NCI-H748 treated with DMSO at 0.1 percent for 48 hours (cell line): Measurements from ENCODE around the gene DPYSL4.

Experiments
- DNase-seq: peaks from one replicate; lab custom pipeline; 2025; lab: John Stamatoyannopoulos, UW

The DPYSL4 gene

DNA sequence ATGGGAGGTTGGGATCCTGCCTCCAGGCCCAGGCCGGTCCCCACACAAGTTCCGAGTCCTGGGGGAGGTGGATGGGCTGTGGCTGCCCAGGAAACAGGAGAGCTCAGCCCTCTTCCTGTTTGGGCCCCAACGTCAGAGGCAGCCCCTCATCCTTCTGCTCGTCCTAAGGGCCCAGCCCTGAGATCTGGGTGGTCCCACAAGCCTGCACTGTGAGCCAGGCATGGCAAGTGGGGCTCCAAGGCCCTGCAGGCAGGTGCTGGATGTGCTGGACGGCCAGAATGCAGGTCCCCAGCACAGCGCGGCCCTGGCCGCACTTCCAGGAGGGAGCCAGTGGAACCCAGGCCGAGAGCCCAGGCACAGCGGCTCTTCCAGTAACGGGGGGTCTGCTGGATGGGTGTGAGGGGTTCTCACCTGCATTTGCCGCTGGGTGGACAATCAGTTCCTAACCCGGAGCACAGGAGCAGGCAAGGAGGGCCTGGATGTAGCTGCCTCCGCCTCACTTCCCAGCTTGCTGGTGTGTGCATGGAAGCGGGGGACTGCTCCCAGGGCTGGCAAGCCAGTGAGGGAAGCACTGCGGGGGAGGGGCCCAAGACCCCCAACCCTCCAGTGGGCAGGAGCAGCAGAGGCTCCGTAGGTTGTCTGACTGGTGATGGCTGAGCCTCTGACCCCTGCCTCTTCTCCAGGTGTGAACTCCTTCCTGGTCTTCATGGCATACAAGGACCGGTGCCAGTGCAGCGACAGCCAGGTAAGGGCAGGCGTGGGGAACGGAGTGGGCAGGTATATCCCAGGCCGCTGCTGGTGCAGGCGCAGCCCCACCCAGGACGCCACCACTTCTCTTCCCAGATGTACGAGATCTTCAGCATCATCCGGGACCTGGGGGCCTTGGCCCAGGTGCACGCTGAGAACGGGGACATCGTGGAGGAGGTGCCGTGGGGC lies 9.7 kb downstream of the DPYSL4 start:
- DNase-seq, result no peak

DNA sequence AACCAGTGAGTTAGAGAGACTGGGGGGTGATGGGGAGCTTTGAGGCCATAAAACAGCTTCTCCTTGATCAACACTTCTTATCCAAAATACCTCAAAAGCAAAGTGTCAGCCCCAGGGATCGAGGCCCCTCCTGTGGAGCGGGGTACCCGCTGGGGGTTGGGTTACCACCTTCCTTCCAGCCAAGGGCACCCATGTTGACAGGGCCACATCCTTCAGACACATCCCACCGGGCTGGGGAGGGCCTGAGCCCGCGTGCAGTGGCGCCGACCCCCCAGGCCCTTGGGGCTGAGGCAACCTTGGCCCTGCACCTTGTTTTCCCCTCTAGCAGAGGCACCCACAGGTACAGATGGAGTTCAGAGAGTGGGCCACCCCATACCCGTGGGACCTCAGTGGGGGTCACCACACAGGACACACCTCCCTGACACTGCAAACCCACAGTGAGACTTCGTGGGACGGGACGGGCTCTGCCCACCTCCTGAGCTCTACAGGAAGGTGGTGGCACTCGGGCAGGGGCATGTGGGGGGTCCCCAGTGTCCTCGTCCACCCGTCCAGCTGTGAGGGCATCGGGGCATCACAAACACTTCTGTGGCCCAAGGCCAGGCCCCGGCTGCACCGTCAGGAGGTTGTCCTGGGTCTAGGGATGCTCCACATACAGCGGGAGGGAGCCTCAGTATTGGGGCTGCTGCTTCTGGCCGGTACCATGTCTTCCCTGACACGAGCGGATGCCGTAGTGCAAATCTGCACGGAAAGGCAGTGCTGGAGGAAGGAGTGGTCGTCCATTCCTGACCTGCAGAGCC lies 10.7 kb downstream of the DPYSL4 start:
- DNase-seq, result no peak

GRCh38 chr10:132198068-132198370 lies 11.3 kb downstream of the DPYSL4 start:
- no peak for DNase-seq

DNA sequence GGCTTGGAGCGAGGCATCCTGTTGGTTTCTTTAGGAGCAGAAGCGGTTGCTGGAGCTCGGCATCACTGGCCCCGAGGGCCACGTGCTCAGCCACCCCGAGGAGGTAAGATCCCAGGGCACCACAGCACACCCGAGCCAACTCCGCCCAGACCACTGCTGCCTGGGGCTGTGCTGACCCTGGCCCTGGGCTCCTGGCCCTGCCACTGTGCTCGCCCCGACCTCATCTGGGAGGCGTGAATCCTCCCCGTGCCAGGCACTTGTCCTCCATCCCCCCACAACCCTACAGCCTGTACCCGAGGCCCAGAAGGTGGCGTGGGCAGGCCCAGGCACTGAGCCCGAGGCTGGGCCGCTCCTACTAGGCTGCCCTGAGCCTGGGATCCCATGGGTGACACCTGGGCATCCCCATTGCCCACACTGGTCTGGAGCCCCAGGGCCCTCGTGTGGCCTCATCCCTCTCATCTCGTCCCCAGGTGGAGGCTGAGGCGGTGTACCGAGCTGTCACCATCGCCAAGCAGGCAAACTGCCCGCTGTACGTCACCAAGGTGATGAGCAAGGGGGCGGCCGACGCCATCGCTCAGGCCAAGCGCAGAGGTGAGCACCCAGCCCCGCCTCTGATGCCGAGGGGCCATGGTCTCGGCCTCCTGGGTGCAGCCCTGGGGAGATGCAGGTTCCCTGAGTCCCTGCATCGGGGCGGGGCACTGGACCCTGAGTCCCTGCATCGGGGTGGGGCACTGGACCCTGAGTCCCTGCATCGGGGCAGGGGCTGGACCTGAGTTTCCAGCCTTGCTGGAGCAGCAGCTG lies 11.8 kb downstream of the DPYSL4 start:
- no peak for DNase-seq

- no peak for DNase-seq
Measured at GRCh38 chr10:132199268-132199853, 12.6 kb downstream of the DPYSL4 start.

GRCh38 chr10:132199854-132200311 lies 13.1 kb downstream of the DPYSL4 start:
- DNase-seq, result no peak

GRCh38 chr10:132200344-132201110 lies 13.8 kb downstream of the DPYSL4 start:
- no peak for DNase-seq

DNA sequence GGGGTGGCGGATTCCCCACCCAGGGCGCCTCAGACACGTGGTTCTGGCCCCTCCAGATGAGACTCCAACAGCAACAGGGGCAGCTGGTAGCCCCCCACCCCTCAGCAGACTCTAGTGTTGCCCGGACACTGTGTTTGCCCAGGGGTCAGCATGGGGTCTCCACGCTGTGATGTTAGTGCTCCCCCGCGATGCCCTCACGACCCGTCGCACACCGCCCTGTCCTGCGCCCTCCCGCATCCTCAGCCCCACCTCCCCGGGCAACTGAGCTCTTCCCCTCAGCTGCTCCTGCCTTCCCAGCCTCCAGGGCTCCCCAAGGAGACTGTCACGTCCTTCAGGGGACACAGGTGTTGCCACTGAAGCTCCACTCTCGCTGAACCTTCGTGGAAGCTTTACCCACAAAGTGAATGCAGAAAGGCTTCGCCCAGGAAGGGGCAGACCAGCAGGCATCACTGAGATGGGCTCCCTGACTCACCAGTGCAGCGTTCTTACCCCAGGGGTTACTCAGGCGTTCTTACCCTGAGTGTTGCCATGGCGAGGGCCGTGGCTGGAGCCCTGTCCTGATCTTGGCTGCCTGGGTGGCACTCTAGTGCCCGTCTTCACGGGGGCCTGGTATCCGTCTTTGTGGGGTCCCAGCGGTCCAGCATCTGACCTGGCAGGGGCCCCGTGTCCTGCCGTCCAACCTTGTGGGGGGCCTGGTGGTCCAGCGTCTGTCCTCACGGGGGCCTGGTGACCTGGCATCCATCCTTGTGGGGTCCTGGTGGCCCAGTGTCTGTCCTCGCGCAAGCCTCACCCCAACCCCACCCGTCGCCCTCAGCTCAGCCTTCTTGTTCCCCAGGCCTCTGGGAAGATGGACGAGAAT lies 14.6 kb downstream of the DPYSL4 start:
- DNase-seq, result no peak

DNA sequence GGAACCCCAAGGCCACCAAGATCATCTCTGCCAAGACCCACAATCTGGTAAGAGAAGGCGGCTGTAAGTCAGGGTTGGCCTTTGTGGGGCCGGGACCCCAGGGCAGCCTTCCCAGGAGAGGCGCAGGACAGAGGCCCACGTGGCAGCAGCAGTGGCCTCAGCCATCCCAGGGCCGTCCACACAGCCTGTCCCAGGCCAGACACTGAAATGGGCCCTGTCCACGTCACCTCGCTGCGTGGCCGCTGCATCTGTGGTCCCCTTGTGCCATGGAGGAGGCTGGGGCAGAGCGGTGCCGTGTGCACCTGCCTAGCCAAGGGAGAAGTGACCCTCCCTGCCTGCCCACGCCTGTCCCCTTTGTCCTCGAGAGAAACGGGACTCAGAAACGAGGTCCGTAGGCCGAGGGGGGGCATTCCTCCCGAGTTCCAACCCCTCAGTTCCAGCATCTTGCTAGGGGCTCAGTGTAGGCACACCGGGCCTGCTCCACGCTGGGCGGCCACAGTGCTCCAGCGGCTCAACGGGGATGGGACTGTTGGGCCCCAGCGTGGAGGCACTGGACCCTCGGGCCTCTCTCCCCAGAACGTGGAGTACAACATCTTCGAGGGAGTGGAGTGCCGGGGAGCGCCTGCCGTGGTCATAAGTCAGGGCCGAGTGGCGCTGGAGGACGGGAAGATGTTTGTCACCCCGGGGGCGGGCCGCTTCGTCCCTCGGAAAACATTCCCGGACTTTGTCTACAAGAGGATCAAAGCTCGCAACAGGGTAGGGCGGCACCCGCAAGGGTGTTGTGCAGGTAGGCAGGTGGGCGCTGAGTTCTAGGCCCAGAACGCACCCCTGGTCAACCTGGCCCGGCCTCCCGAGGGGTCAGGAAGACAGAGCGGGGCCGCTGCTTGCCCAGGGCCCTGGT lies 15.6 kb downstream of the DPYSL4 start:
- no peak for DNase-seq

DNA sequence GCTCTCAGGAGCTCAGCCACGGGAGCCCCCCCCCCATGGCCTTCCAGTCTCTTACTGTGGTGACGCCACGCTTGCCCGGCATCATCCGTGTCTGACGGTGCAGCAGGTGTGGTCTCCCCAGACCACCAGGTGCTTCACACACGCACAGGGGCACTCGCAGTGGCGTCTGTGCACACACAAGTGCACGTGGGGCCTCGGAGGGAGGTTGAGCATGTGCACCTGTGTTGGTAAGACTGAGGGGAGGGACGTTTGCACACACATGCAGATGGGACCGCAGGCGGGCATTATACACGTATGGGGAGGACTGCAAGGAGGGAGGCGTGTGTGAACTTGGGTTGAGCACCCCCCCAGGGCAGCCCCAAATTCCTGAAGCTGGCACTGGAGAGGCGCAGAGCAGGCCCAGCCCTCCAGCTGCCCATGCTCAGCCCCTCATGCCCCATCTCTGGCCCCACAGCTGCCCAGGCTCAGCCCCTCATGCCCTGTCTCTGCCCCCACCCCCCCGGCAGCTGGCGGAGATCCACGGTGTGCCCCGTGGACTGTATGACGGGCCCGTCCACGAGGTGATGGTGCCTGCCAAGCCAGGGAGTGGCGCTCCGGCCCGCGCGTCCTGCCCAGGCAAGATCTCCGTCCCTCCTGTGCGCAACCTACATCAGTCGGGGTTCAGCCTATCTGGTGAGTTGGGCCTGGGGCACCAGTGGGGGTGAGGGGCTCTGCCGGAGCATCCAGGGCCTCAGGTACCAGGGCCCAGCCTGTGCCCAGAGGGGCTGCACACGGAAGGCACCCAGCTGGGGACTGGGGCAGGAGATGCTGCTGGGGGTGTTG lies 16.7 kb downstream of the DPYSL4 start:
- DNase-seq, result no peak

DNA sequence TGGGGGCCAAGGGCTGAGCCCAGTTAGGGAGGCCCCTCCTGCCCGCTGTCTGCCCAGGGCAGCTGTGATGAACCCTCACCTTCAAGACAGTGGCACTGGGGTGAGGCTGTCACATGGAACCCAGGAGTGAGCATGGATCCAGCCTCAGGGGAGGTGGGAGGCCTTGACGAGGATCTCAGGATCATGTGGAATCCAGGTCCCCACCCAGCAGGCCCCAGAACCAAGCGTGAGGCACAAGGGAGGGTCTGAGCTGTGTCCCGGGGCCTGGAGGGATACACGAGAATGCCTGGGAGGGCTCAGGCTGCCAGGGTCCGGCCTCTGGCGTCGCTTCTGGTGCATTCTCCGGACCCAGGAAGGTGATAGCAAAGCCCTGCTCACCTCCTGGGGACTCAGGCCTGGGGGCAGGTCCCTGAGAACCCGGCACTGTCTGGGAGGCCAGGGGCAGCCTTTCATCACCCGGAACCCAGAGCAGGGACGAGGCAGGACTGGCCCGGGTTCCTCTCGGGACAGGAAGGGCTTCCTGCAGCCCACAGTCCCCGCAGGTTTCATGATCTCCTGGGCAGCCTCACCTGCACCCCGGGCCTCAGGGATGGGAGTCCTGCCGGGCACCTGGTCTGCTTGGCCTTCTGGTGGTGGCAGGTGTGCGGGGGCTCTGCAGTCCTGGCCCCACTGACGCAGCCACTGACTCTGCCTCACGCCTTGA lies 17.5 kb downstream of the DPYSL4 start:
- no peak for DNase-seq

- no peak for DNase-seq
Measured at GRCh38 chr10:132204781-132205473, 18.2 kb downstream of the DPYSL4 start.

DNA sequence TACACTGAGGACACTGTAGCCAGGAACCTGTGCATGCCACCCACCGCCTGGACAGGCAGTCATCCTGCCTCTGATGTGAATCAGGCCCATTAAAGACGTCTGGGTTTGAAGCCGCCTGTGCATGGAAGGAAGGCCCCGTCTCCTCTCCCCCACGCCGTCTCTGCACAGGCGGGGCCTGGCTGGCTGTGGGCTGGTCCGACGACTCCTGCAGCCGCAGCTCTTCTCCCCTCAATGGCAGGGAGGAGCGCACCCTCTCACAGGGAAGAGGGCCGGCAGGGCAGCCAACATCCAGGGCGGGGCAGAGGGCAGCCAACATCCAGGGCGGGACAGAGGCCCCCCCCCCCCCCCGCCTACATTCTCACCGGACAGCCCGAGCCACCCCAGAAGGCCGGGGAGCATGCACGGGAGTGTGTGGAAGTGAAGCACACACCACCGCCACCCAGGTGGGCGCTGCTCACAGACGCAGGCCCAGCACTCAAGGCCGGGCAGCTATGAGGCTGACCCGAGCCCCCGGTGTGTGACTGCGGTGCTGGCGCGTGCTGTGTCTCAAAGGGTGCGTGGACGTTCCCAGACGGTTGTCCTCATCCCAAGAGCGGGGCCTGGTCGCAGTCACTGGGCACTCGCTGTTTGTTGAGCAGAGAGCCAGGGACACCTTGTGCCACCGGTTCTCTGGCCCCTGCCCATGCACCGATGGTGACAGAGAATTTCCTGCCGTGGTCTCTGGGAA lies 19.1 kb downstream of the DPYSL4 start:
- DNase-seq, result no peak

- DNase-seq, result no peak
Measured at GRCh38 chr10:132206377-132206745, 19.6 kb downstream of the DPYSL4 start.

- no peak for DNase-seq
Measured at GRCh38 chr10:132206806-132207535, 20.2 kb downstream of the DPYSL4 start.
